OCI-LY3 (cell line): ENCODE measurements around the gene NDUFA13.

Experiments used
- H2AFZ ChIP-seq: fragments of 200-600, 300-600 bp; shearing (Covaris generic); 2 replicates; pipeline ENCODE4 v1.6.0; 2014; ENCODE audit warnings: antibody characterized with exemption, low read depth, low read length
- H3K27ac ChIP-seq: fragments of 200-600, 300-600 bp; sonication (generic); 2 replicates; pipeline ENCODE4 v1.5.1; 2014; ENCODE audit warnings: mild to moderate bottlenecking, low read length, moderate library complexity, mixed read lengths
- H3K27me3 ChIP-seq: fragments of 200-600, 300-600 bp; sonication (generic); 2 replicates; pipeline ENCODE4 v1.6.1; 2014; ENCODE audit warnings: low read depth, low read length, mixed read lengths
- H3K36me3 ChIP-seq: fragments of 200-600, 300-600 bp; sonication (generic); replicated peaks from 2 replicates; pipeline ENCODE3; 2014; ENCODE audit warnings: low read depth, low read length, mixed read lengths
- H3K4me1 ChIP-seq: fragments of 300-600, 200-600 bp; sonication (generic); 2 replicates; pipeline ENCODE4 v1.6.1; 2014; ENCODE audit warnings: low read length, mixed read lengths
- H3K4me2 ChIP-seq: fragments of 200-600, 300-600 bp; sonication (generic); 2 replicates; pipeline ENCODE4 v1.6.1; 2014; ENCODE audit warnings: low read length, mixed read lengths
- H3K4me3 ChIP-seq: fragments of 300-600, 200-600 bp; sonication (generic); 2 replicates; pipeline ENCODE4 v1.5.1; 2014; ENCODE audit warnings: antibody characterized with exemption, mild to moderate bottlenecking, low read length, moderate library complexity
- H3K79me2 ChIP-seq: fragments of 300-600, 200-600 bp; shearing (Covaris generic); 2 replicates; pipeline ENCODE4 v1.6.1; 2014; ENCODE audit warnings: mild to moderate bottlenecking, low read length, mixed read lengths
- H3K9ac ChIP-seq: fragments of 300-600, 200-600 bp; shearing (Covaris generic); 2 replicates; pipeline ENCODE4 v1.6.0; 2014; ENCODE audit warnings: mild to moderate bottlenecking, low read length, moderate library complexity
- H3K9me3 ChIP-seq: fragments of 200-600, 300-600 bp; shearing (Covaris generic); 2 replicates; pipeline ENCODE4 v1.6.1; 2014; ENCODE audit warnings: low read length, mixed read lengths; ENCODE audit not compliant: insufficient read depth
- H4K20me1 ChIP-seq: fragments of 200-600, 300-600 bp; sonication (generic); 2 replicates; pipeline ENCODE4 v1.6.1; 2016; ENCODE audit warnings: low read length, mixed read lengths; ENCODE audit not compliant: insufficient read depth
- EZH2phosphoT487 ChIP-seq: fragments of 200-600 bp; shearing (Covaris generic); IDR thresholded peaks from 2 replicates; pipeline ENCODE4 v1.6.1; 2018; ENCODE audit warnings: antibody characterized with exemption, mixed run types, low read depth
- TF ChIP-seq, protein P1 (sequence below): fragments of 200-600, 300-600 bp; sonication (generic); IDR thresholded peaks from 2 replicates; pipeline ENCODE4 v1.5.1; 2014; ENCODE audit warnings: antibody characterized with exemption, low read length, low read depth

NDUFA13 gene

DNA sequence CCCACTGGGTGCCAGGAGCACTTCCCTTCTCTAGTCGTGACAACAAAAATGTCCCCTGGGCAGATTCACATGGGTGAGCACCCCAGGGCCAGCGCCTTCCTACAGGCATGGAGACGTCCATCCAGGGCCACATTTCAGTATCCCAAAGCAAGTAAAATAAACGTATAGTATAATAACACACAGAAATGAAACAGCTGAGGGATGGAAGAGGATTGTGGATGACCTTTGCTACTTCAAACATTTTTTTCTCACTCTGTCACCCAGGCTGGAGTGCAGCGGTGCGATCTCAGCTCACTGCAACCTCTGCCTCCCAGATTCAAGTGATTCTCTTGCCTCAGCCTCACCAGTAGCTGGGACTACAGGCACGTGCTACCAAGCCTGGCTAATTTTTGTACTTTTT lies 50.3 kb downstream of the NDUFA13 start:
- Histone ChIP-seq H3K36me3 (no peaks in the 10 kb centered on the region), H3K9ac (no peak overlapping the region), H3K79me2 (no peaks in the 10 kb centered on the region), H3K9me3 (no peaks in the 10 kb centered on the region), H3K27ac (no peak overlapping the region), H3K4me1 (no peaks in the 10 kb centered on the region), H4K20me1 (no peaks in the 10 kb centered on the region), H3K27me3 (no peaks in the 10 kb centered on the region), H3K4me3 (no peak overlapping the region), H3K4me2 (no peak overlapping the region), H2AFZ (no peak overlapping the region)
- TF ChIP-seq EZH2phosphoT487: no peak
- TF ChIP-seq, protein P1, sequence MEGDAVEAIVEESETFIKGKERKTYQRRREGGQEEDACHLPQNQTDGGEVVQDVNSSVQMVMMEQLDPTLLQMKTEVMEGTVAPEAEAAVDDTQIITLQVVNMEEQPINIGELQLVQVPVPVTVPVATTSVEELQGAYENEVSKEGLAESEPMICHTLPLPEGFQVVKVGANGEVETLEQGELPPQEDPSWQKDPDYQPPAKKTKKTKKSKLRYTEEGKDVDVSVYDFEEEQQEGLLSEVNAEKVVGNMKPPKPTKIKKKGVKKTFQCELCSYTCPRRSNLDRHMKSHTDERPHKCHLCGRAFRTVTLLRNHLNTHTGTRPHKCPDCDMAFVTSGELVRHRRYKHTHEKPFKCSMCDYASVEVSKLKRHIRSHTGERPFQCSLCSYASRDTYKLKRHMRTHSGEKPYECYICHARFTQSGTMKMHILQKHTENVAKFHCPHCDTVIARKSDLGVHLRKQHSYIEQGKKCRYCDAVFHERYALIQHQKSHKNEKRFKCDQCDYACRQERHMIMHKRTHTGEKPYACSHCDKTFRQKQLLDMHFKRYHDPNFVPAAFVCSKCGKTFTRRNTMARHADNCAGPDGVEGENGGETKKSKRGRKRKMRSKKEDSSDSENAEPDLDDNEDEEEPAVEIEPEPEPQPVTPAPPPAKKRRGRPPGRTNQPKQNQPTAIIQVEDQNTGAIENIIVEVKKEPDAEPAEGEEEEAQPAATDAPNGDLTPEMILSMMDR: no peak

DNA sequence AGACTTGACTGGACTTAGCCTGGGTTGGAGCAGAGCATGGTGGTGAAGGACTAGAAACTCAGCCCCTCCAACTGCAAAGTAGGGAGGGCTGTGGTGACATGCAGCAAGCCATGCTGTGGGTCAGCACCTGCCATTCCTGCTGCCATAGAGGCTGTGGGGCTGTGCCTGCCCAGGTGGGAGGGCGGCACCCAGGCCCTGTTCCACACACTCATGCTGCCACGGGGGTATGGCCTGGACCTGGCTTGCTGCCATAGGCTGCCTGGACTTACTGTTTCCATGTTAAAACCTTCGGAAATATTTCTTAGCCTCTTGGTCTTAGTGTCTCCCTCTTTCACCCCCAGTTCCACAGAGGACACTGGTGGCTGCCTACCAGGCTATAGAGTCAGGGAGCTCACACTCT lies 51.4 kb downstream of the NDUFA13 start:
- Histone ChIP-seq H3K79me2 (no peaks in the 10 kb centered on the region), H3K27ac (no peak overlapping the region), H3K9me3 (no peaks in the 10 kb centered on the region), H3K4me1 (no peaks in the 10 kb centered on the region), H3K36me3 (no peaks in the 10 kb centered on the region), H3K4me2 (no peak overlapping the region), H3K4me3 (no peak overlapping the region), H2AFZ (no peak overlapping the region), H4K20me1 (no peaks in the 10 kb centered on the region), H3K9ac (no peak overlapping the region), H3K27me3 (no peaks in the 10 kb centered on the region)
- no peak for TF ChIP-seq EZH2phosphoT487
- TF ChIP-seq, protein P1: no peak

DNA sequence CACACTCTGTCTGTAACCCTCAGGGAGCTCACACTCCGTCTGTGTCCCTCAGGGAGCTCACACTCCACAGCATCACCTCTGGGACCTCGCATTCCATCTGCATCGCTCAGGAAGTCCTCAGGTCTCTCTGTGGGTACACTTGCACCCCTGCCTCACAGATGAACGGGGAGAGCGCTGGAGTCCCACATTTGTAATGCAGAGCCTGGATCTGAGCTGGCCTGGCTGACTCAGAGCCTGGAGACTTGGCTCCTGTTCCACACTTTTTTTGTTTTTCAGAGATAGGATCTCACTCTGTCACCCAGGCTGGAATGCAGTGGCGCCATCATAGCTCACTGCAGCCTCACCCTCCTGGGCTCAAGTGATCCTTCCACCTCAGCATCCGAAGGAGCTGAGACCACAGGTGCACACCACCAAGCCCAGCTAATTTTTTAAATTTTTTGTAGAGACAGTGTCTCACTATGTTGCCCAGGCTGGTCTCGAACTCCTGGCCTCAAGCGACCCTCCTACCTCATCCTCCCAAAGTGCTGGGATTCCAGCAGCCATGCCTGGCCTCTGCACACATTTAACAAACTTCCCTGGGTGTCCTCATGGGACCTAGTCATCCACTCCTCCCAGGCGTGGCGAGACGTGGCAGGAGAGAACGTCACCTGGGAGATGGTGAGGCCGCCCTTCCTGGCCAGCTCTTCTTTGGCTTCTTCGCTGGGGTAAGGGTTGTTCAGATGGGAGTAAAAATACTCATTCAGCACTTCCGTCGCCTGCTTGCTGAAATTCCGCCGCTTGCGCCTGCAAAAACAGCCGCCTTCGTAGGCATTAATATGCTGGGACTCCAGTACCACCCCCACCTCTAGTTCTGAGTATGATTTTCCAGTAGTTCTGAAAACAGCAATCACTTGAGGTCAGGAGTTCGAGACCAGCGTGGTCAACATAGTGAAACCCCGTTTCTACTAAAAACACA lies 53.1 kb downstream of the NDUFA13 start:
- Histone ChIP-seq H3K79me2 (no peaks in the 10 kb centered on the region), H3K4me1 (no peaks in the 10 kb centered on the region), H3K27me3 (no peaks in the 10 kb centered on the region), H3K9ac (no peak overlapping the region), H3K9me3 (no peaks in the 10 kb centered on the region), H3K36me3 (no peaks in the 10 kb centered on the region), H2AFZ (no peak overlapping the region), H4K20me1 (no peaks in the 10 kb centered on the region), H3K4me3 (no peak overlapping the region), H3K4me2 (no peak overlapping the region), H3K27ac (no peak overlapping the region)
- TF ChIP-seq, protein P1: no peak
- TF ChIP-seq EZH2phosphoT487: no peak

DNA sequence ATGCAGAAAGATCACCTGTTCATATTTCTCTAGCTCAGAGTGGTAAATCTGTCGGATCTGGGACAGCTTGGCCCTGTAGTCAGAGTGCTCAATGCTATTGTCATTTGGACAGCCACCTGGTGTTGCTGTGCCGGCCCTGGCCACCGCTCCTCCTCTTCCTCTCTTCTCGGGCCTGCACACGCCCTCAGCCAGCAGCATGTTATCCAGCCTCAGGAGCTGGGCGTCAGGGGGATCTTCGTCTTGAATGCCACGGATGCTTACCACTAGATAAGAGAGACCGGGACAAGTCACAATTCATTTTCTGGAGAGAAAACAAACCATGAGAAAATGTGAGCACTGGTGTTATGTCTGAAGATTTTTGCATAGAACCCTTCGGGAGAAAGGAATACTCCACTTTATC lies 54.5 kb downstream of the NDUFA13 start:
- Histone ChIP-seq H3K4me1 (no peaks in the 10 kb centered on the region), H3K9me3 (no peaks in the 10 kb centered on the region), H3K79me2 (no peaks in the 10 kb centered on the region), H2AFZ (no peak overlapping the region), H3K27ac (no peak overlapping the region), H3K9ac (no peak overlapping the region), H3K4me3 (no peak overlapping the region), H3K4me2 (no peak overlapping the region), H3K36me3 (no peaks in the 10 kb centered on the region), H3K27me3 (no peaks in the 10 kb centered on the region), H4K20me1 (no peaks in the 10 kb centered on the region)
- TF ChIP-seq, protein P1: no peak
- no peak for TF ChIP-seq EZH2phosphoT487
